Measurements from ENCODE around the gene EXOC4.

- TF ChIP-seq POLR2A (IDR thresholded peaks at IDR 0.05) (no peak), CTCF (IDR thresholded peaks at IDR 0.05 in 4 of 5, conservative IDR thresholded peaks at IDR 0.05 in 1 of 5) (no peak)
Measured at GRCh38 chr7:133997463-133997862, 744.6 kb downstream of the EXOC4 start.

Data from gastrocnemius medialis (tissue), 4 donors.